Measurements from ENCODE around the gene ADCK2. TPM values are rescaled to one million over a fixed set of nuclear protein-coding genes. Genes with fewer than 3 reads are reported as not detected.
"Not testable (repeated sequence)": the region's sequence is repeated elsewhere in the genome, so short reads cannot be mapped to it uniquely, and the experiment has no call there.

The ADCK2 gene
- total and polyA plus RNA-seq, 4 donors, result 3.2 to 15.4 (median 11.1) TPM

GRCh38 chr7:140691376-140692045 is 18.8 kb downstream of the ADCK2 start:
- peaks cover 0 to 3% (median 3%) of the 10 kb centered on the region in 4 donors for H3K36me3 ChIP-seq (ENCODE audit: control insufficient read depth in 4 of 4, insufficient read depth in 3 of 4, low read depth in 1 of 4, low read length in 3 of 4)
- H3K27ac ChIP-seq (ENCODE audit: low read depth in 1 of 2, low read length in 2 of 2), result no peak overlapping the region
- H3K9me3 ChIP-seq (ENCODE audit: control insufficient read depth in 4 of 4, low read length in 3 of 4), result no peaks in the 10 kb centered on the region
- peaks cover 0 to 8% (median 4%) of the 10 kb centered on the region in 4 donors for H3K4me1 ChIP-seq (ENCODE audit: control insufficient read depth in 4 of 4, insufficient read depth in 4 of 4, low read length in 3 of 4)
- 94% methylated on average over 12 of the region's 12 CpGs for WGBS
- H3K27me3 ChIP-seq (ENCODE audit: control insufficient read depth in 4 of 4, insufficient read depth in 4 of 4, low read length in 3 of 4), result no peaks in the 10 kb centered on the region
- H3K9ac ChIP-seq (ENCODE audit: low read depth in 1 of 2, low read length in 2 of 2), result no peak overlapping the region
- DNase-seq (ENCODE audit: low spot score), result no peak
- TF ChIP-seq FOXA1 (IDR thresholded peaks at IDR 0.05) (no peak), RAD21 (IDR thresholded peaks at IDR 0.05) (no peak), RXRA (IDR thresholded peaks at IDR 0.05) (no peak), NR2F2 (IDR thresholded peaks at IDR 0.05) (no peak), HNF4A (conservative IDR thresholded peaks at IDR 0.05) (no peak), FOXA2 (IDR thresholded peaks at IDR 0.05) (no peak), CTCF (IDR thresholded peaks at IDR 0.05; ENCODE audit: low read depth, low read length, missing input control) (no peak), MAX (IDR thresholded peaks at IDR 0.05) (no peak), ATF3 (IDR thresholded peaks at IDR 0.05) (no peak), ZBTB33 (IDR thresholded peaks at IDR 0.05) (no peak), SP1 (IDR thresholded peaks at IDR 0.05) (no peak), YY1 (IDR thresholded peaks at IDR 0.05) (no peak), HNF4G (IDR thresholded peaks at IDR 0.05) (no peak)
- no peak overlapping the region for H3K4me3 ChIP-seq (ENCODE audit: low read depth in 1 of 3, low read length in 3 of 3)

GRCh38 chr7:140693849-140694248 is 21.1 kb downstream of the ADCK2 start:
- 96% methylated on average over 10 of the region's 10 CpGs for WGBS
- not testable (repeated sequence) for H3K27me3 ChIP-seq (ENCODE audit: control insufficient read depth in 4 of 4, insufficient read depth in 4 of 4, low read length in 3 of 4); H3K9me3 ChIP-seq (ENCODE audit: control insufficient read depth in 4 of 4, low read length in 3 of 4); DNase-seq (ENCODE audit: low spot score); H3K4me3 ChIP-seq (ENCODE audit: low read depth in 1 of 3, low read length in 3 of 3); H3K27ac ChIP-seq (ENCODE audit: low read depth in 1 of 2, low read length in 2 of 2); H3K36me3 ChIP-seq (ENCODE audit: control insufficient read depth in 4 of 4, insufficient read depth in 3 of 4, low read depth in 1 of 4, low read length in 3 of 4); H3K9ac ChIP-seq (ENCODE audit: low read depth in 1 of 2, low read length in 2 of 2)
- peaks cover 7 to 23% (median 13%) of the 10 kb centered on the region in 4 donors for H3K4me1 ChIP-seq (ENCODE audit: control insufficient read depth in 4 of 4, insufficient read depth in 4 of 4, low read length in 3 of 4)

- TF ChIP-seq ZBTB33 (IDR thresholded peaks at IDR 0.05), result no peak
- no peak for TF ChIP-seq GABPA (IDR thresholded peaks at IDR 0.05 in 1 of 2, conservative IDR thresholded peaks at IDR 0.05 in 1 of 2)
- TF ChIP-seq RXRA (IDR thresholded peaks at IDR 0.05), result no peak
- TF ChIP-seq NR2F2 (IDR thresholded peaks at IDR 0.05), result no peak
- TF ChIP-seq MAX (IDR thresholded peaks at IDR 0.05), result no peak
- TF ChIP-seq HNF4G (IDR thresholded peaks at IDR 0.05), result no peak
- no peak for TF ChIP-seq TAF1 (conservative IDR thresholded peaks at IDR 0.05)
- TF ChIP-seq FOXA2 (IDR thresholded peaks at IDR 0.05), result no peak
- TF ChIP-seq HNF4A (conservative IDR thresholded peaks at IDR 0.05), result no peak
- no peak for TF ChIP-seq REST (IDR thresholded peaks at IDR 0.05)
- no peak for TF ChIP-seq ATF3 (IDR thresholded peaks at IDR 0.05)
- H3K4me3 ChIP-seq (ENCODE audit: low read depth in 1 of 3, low read length in 3 of 3), result no peak overlapping the region
- WGBS, result 92% methylated on average over 6 of the region's 6 CpGs
- no peak for DNase-seq (ENCODE audit: low spot score)
- H3K36me3 ChIP-seq (ENCODE audit: control insufficient read depth in 4 of 4, insufficient read depth in 3 of 4, low read depth in 1 of 4, low read length in 3 of 4), result peaks cover 0 to 3% (median 0%) of the 10 kb centered on the region in 4 donors
- H3K27ac ChIP-seq (ENCODE audit: low read depth in 1 of 2, low read length in 2 of 2), result no peak overlapping the region
- H3K9ac ChIP-seq (ENCODE audit: low read depth in 1 of 2, low read length in 2 of 2), result no peak overlapping the region
- H3K27me3 ChIP-seq (ENCODE audit: control insufficient read depth in 4 of 4, insufficient read depth in 4 of 4, low read length in 3 of 4), result no peaks in the 10 kb centered on the region
- no peaks in the 10 kb centered on the region for H3K9me3 ChIP-seq (ENCODE audit: control insufficient read depth in 4 of 4, low read length in 3 of 4)
- H3K4me1 ChIP-seq (ENCODE audit: control insufficient read depth in 4 of 4, insufficient read depth in 4 of 4, low read length in 3 of 4), result peaks cover 7 to 23% (median 13%) of the 10 kb centered on the region in 4 donors
Measured at GRCh38 chr7:140694592-140694991, 21.8 kb downstream of the ADCK2 start.

All from liver (tissue), 9 donors.